WERI-Rb-1 (cell line): ENCODE measurements around the gene TMPRSS11A.

ENCODE experiments used
- DNase-seq: peaks from one replicate; pipeline ENCODE4 v3.0.0-alpha.2; 2020
- H3K27ac ChIP-seq: fragments of 250-450 bp; sonication (Bioruptor Pico); 2 replicates; pipeline ENCODE4 v1.5.1; 2020; ENCODE audit warnings: mild to moderate bottlenecking, moderate library complexity
- H3K27me3 ChIP-seq: fragments of 250-450 bp; sonication (Bioruptor Pico); 2 replicates; pipeline ENCODE4 v1.5.1; 2021; ENCODE audit warnings: mild to moderate bottlenecking, low read depth, moderate library complexity; ENCODE audit not compliant: insufficient read depth, severe bottlenecking
- H3K36me3 ChIP-seq: fragments of 250-450 bp; sonication (Bioruptor Pico); 2 replicates; pipeline ENCODE4 v1.5.1; 2020; ENCODE audit warnings: mild to moderate bottlenecking, moderate library complexity
- H3K4me3 ChIP-seq: 2 replicates; pipeline ENCODE4 v1.5.1; 2011; ENCODE audit warnings: low read depth, mild to moderate bottlenecking, control low read depth, low read length
- H3K9me3 ChIP-seq: fragments of 250-450 bp; sonication (Bioruptor Pico); 2 replicates; pipeline ENCODE4 v1.5.1; 2021; ENCODE audit warnings: mild to moderate bottlenecking, moderate library complexity; ENCODE audit not compliant: severe bottlenecking
- TF ChIP-seq, protein P1 (sequence below): IDR thresholded peaks from 2 replicates; pipeline ENCODE4 v1.5.1; 2011; ENCODE audit warnings: low read depth, mild to moderate bottlenecking, control low read depth, inconsistent platforms, low read length

Gene TMPRSS11A

DNA sequence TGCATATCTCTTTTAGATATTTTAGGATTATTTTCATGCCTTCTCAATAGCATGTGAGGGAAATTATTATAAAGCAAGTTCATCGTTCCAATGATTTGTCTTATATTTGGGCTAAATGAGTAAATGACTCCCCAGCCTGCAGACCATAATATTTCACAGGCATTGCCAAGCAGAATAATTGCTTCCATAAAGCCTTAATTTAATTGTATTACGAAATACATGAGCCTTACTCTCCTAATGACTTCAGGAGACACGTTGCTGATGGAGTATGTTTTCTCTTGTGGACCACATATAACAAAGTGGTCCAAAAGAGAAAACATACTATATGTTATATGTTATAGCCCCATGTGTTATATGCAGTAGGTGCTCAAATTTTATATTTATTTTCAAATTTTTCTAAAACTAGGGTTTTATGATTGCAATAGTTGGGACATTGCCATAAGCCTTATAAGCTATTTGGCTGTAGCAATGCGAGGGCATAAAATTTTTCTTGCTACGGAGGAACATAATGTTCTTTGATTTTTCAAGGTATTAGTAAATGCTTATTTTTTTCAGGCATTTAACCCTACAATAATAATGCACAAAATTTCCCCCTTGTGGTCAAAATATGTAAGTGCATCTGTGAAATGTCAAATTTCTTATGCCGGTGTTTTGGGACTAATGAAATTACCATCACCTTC, 53.2 kb downstream of the TMPRSS11A start:
- Histone ChIP-seq H3K27ac (no peak overlapping the region), H3K36me3 (no peaks in the 10 kb centered on the region), H3K9me3 (no peaks in the 10 kb centered on the region), H3K4me3 (no peak overlapping the region), H3K27me3 (no peaks in the 10 kb centered on the region)
- TF ChIP-seq, protein P1, sequence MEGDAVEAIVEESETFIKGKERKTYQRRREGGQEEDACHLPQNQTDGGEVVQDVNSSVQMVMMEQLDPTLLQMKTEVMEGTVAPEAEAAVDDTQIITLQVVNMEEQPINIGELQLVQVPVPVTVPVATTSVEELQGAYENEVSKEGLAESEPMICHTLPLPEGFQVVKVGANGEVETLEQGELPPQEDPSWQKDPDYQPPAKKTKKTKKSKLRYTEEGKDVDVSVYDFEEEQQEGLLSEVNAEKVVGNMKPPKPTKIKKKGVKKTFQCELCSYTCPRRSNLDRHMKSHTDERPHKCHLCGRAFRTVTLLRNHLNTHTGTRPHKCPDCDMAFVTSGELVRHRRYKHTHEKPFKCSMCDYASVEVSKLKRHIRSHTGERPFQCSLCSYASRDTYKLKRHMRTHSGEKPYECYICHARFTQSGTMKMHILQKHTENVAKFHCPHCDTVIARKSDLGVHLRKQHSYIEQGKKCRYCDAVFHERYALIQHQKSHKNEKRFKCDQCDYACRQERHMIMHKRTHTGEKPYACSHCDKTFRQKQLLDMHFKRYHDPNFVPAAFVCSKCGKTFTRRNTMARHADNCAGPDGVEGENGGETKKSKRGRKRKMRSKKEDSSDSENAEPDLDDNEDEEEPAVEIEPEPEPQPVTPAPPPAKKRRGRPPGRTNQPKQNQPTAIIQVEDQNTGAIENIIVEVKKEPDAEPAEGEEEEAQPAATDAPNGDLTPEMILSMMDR, result 0 out of 2 replicates have a peak, but pooled peaks have one; percentile 2
- no peak for DNase-seq

DNA sequence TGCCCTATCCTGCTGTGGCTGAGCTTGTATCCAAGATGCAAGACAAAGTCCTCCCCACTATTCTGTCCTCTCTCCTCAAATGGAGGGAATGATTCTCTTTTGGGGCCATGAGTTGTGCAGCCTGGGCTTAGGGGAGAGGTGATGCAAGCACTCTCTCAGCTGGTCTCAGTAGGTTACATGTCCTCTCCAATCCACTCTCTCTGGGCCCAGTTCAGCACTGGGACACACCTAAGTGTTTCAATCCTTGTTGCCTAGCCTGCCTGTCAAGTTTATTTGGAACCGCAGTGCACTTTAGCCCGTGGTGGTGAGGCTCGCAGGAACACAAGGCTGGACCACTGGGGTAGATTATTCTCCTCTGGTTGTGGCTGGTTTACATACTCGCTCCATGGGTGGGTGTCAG, 55.6 kb downstream of the TMPRSS11A start:
- H3K27me3 ChIP-seq, result no peaks in the 10 kb centered on the region
- H3K36me3 ChIP-seq, result no peaks in the 10 kb centered on the region

DNA sequence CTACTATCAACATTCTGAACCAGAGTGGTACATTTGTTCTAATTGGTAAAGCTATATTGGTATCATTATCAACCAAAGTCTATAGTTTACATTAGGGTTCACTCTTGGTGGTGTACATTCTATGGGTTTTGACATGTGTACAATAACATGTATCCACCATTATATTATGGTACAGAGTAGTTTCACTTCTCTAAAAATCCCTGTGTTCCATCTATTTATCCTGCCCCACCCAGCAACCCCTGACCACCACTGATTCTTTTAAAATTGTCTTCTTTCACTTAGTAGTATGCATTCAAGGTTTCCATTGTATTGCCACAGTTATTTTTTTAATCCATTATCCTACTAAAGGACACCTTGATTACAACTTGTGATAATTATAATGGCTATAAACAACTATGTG, 64.2 kb downstream of the TMPRSS11A start:
- Histone ChIP-seq H3K9me3 (no peaks in the 10 kb centered on the region), H3K4me3 (no peak overlapping the region), H3K36me3 (no peaks in the 10 kb centered on the region), H3K27ac (no peak overlapping the region), H3K27me3 (no peaks in the 10 kb centered on the region)
- TF ChIP-seq, protein P1, result no peak
- DNase-seq, result no peak

More for the DNA sequence above, 55.6 kb downstream of the TMPRSS11A start:
- no peak for DNase-seq
- TF ChIP-seq, protein P1, result no peak
- Histone ChIP-seq H3K9me3 (no peaks in the 10 kb centered on the region), H3K4me3 (no peak overlapping the region), H3K27ac (no peak overlapping the region)

DNA sequence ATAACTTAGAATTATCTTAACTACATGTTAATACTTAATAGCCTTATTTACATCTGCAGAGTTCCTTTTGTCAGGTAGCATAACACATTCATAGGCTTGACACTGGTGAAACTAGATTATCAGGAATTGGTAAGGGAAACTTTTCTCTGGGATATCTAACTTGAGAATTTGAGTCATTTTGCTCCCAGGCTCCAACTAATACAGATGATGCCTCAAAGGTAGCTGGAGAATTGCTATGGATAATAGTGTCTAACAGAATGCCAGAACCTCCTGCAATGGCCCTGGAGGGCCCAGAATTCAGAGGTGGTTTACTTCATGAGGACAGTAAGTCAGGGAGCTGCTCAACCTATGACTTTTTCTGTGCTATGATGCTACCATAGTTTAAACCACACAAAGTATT, 65.6 kb downstream of the TMPRSS11A start:
- Histone ChIP-seq H3K9me3 (no peaks in the 10 kb centered on the region), H3K27me3 (no peaks in the 10 kb centered on the region), H3K27ac (no peak overlapping the region), H3K4me3 (no peak overlapping the region), H3K36me3 (no peaks in the 10 kb centered on the region)
- TF ChIP-seq, protein P1, result no peak
- DNase-seq, result no peak

DNA sequence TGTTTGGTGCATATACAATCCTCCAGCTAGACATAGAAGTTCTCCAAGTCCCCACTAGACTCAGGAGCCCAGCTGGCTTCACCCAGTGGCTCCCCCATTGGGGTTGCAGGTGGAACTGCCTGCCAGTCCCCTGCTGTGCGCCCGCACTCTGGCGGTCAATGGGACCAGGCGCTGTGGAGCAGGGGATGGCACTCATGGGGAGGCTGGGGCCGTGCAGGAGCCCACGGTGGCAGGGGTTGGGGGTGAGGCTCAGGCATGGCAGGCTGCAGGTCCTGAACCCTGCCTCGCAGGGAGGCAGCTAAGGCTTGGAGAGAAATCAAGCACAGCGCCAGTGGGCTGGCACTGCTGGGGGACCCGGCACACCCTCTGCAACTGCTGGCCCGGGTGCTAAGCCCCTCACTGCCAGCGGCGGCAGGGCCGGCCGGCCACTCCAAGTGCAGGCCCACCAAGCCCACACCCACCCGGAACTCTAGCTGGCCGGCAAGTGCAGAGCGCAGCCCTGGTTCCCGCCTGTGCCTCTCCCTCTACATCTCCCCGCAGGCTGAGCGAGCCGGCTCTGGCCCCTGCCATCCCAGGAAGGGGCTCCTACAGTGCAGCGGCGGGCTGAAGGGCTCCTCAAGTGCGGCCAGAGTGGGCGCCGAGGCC, 66.8 kb downstream of the TMPRSS11A start:
- TF ChIP-seq, protein P1, result no peak
- no peak for DNase-seq
- Histone ChIP-seq H3K9me3 (no peaks in the 10 kb centered on the region), H3K27ac (no peak overlapping the region), H3K27me3 (no peaks in the 10 kb centered on the region), H3K36me3 (no peaks in the 10 kb centered on the region), H3K4me3 (no peak overlapping the region)
